Stomach (tissue), 9 donors: ENCODE results near the gene ZNF506. TPM values are rescaled to one million over a fixed set of nuclear protein-coding genes. Genes with fewer than 3 reads are reported as not detected.

ENCODE experiments used
- DNase-seq, 2 donors: peaks; one replicate each; pipeline versions ENCODE4 v3.0.0 to v3.0.0-alpha.2; 2013 to 2019
- H3K27ac ChIP-seq, 5 donors: fragments of 200-600 bp in 4 of 5; sonication (generic) in 4 of 5; one replicate each; pipeline ENCODE4 v1.5.1; 2013 to 2019; ENCODE audit warnings: mild to moderate bottlenecking in 1 of 5, moderate library complexity in 1 of 5
- H3K27me3 ChIP-seq, 3 donors: fragments of 200-600 bp; sonication (generic); one replicate each; pipeline ENCODE4 v1.5.1; 2017 to 2019; ENCODE audit warnings: mixed run types in 1 of 3
- H3K36me3 ChIP-seq, 4 donors: fragments of 200-600 bp; sonication (generic); 1 replicate in 3 of 4; 2 replicates in 1 of 4; pipeline ENCODE4 v1.5.1; 2016 to 2019
- H3K4me1 ChIP-seq, 4 donors: fragments of 200-600 bp; sonication (generic); one replicate each; pipeline ENCODE4 v1.5.1; 2016 to 2019
- H3K4me3 ChIP-seq, 4 donors: fragments of 200-600 bp; sonication (generic) in 3 of 4; one replicate each; pipeline ENCODE4 v1.5.1; 2016 to 2019; ENCODE audit warnings: mild to moderate bottlenecking in 1 of 4
- H3K9me3 ChIP-seq, 4 donors: fragments of 200-600 bp; sonication (generic); one replicate each; pipeline ENCODE4 v1.5.1; 2016 to 2019
- CTCF ChIP-seq, 7 experiments: fragments of 450-650 bp in 4 of 7; fragments of 200-600 bp in 3 of 7; sonication (generic) in 3 of 7; IDR thresholded peaks; one replicate each; pipeline ENCODE4 v1.5.1; 2016 to 2019; ENCODE audit warnings: antibody characterized with exemption in 7 of 7, control low read depth in 2 of 7, mild to moderate bottlenecking in 1 of 7
- EP300 ChIP-seq: sonication (generic); formaldehyde crosslinking; IDR thresholded peaks from one replicate; pipeline ENCODE4 v1.6.1; 2017; ENCODE audit warnings: antibody characterized with exemption
- POLR2A ChIP-seq, 4 donors: fragments of 450-650 bp; IDR thresholded peaks; one replicate each; pipeline ENCODE4 v1.6.1; 2016; ENCODE audit warnings: antibody characterized with exemption in 4 of 4, control low read depth in 2 of 4, mild to moderate bottlenecking in 1 of 4, moderate library complexity in 1 of 4
- POLR2AphosphoS5 ChIP-seq, 3 donors: sonication (generic); formaldehyde crosslinking; IDR thresholded peaks; one replicate each; pipeline ENCODE4 v1.6.1; 2016; ENCODE audit warnings: antibody characterized with exemption in 3 of 3
- WGBS, 5 donors: extraction: QIAGEN DNeasy Blood & Tissue Kit in 3 of 5; methylation state at CpG; one replicate each; pipeline versions ENCODE4 v1.1.5 to v1.1.7; 2013 to 2018; 5-methylcytosine and 5-hydroxymethylcytosine counted together
- intact Hi-C: fragments of 100-400 bp; cut with DNase I; formaldehyde crosslinking; loops from one replicate; pipeline ENCODE4 v1.15.1; 2023; ENCODE audit warnings: low total_unique reads
- polyA plus RNA-seq, 3 donors: library from polyadenylated mRNA; stranded (reverse); fragments of 200-250 nt; gene quantifications; one replicate each; pipeline ENCODE4 v1.2.3, GENCODE V29; 2013
- small RNA-seq, 4 donors: library from RNA; depleted of rRNA; stranded (forward); fragments of <200 nt; gene quantifications; one replicate each; pipeline ENCODE3, GENCODE V24; 2016
- total RNA-seq, 5 donors: library from RNA; depleted of rRNA; stranded (reverse); fragments of >200 nt; gene quantifications; one replicate each; pipeline versions ENCODE4 v1.1.0 to v1.2.3, GENCODE V29; 2014 to 2016
- donor health status: healthy with polysubstance abuse.
- donor health status: Bipolar disorder and iron deficiency.
- donor health status: healthy.

The ZNF506 gene
- total and polyA plus RNA-seq, 8 donors: 3.4 to 93.7 (median 25.1) TPM

- H3K36me3 ChIP-seq: no peaks in the 10 kb centered on the region
- no peaks in the 10 kb centered on the region for H3K4me1 ChIP-seq
- TF ChIP-seq EP300 (no peak), CTCF (IDR thresholded peaks at IDR 0.05) (no peak), POLR2A (IDR thresholded peaks at IDR 0.05) (no peak), POLR2AphosphoS5 (IDR thresholded peaks at IDR 0.05) (no peak)
- H3K27ac ChIP-seq: no peak overlapping the region
- DNase-seq: no peak
- WGBS, 5 donors: 82 to 93% (median 86%) methylated on average over 4 to 6 of the region's 6 CpGs
- no peak overlapping the region for H3K4me3 ChIP-seq
- intact Hi-C loops: no loop called here
- H3K27me3 ChIP-seq: peaks cover 0 to 10% (median 0%) of the 10 kb centered on the region in 3 donors
- peaks cover 0 to 13% (median 0%) of the 10 kb centered on the region in 4 donors for H3K9me3 ChIP-seq
Measured at GRCh38 chr19:19743176-19743575, 78.4 kb downstream of the ZNF506 start.

GRCh38 chr19:19742773-19743172, 78.8 kb downstream of the ZNF506 start:
- H3K36me3 ChIP-seq: no peaks in the 10 kb centered on the region
- intact Hi-C loops: no loop called here
- DNase-seq: no peak
- no peaks in the 10 kb centered on the region for H3K4me1 ChIP-seq
- H3K9me3 ChIP-seq: peaks cover 0 to 13% (median 0%) of the 10 kb centered on the region in 4 donors
- TF ChIP-seq CTCF (IDR thresholded peaks at IDR 0.05): no peak
- no peak for TF ChIP-seq POLR2A (IDR thresholded peaks at IDR 0.05)
- no peak for TF ChIP-seq POLR2AphosphoS5 (IDR thresholded peaks at IDR 0.05)
- no peak for TF ChIP-seq EP300
- H3K27ac ChIP-seq: no peak overlapping the region
- H3K27me3 ChIP-seq: peaks cover 0 to 6% (median 0%) of the 10 kb centered on the region in 3 donors
- no peak overlapping the region for H3K4me3 ChIP-seq
- WGBS, 5 donors: 78 to 87% (median 81%) methylated on average over 6 to 9 of the region's 9 CpGs

Small RNAs within 50 kb of the gene (small RNA-seq; reads per million reads assigned to genes)
- gene AC011477.5: 0 reads per million in 4 donors

Other genes starting within 250 kb of the ZNF506 start
- 10 to 100 TPM in 2 of 5 donors, 1 to 10 TPM in 2, not detected in 1; 2.0 to 60.7 (median 17.5) TPM for gene PBX4, start 203.1 kb downstream of the ZNF506 start, total RNA-seq
- 1 to 10 TPM; 2.9 to 4.9 (median 2.9) TPM for gene PBX4, start 203.1 kb downstream of the ZNF506 start, polyA plus RNA-seq
- gene LPAR2, start 193.5 kb downstream of the ZNF506 start, total RNA-seq: 100 to 1,000 TPM in 1 of 5 donors, 10 to 100 TPM in 2, 1 to 10 TPM in 2; 4.1 to 156 (median 25.9) TPM
- 10 to 100 TPM; 14.4 to 23.0 (median 15.0) TPM for gene LPAR2, start 193.5 kb downstream of the ZNF506 start, polyA plus RNA-seq
- 10 to 100 TPM in 4 of 5 donors, 1 to 10 TPM in 1; 5.3 to 96.2 (median 35.0) TPM for gene GMIP, start 178.1 kb downstream of the ZNF506 start, total RNA-seq
- gene GMIP, start 178.1 kb downstream of the ZNF506 start, polyA plus RNA-seq: 10 to 100 TPM in 2 of 3 donors, 1 to 10 TPM in 1; 5.2 to 11.9 (median 10.3) TPM
- 100 to 1,000 TPM in 3 of 5 donors, 10 to 100 TPM in 2; 30.1 to 451 (median 204) TPM for gene ATP13A1, start 158.1 kb downstream of the ZNF506 start, total RNA-seq
- gene ATP13A1, start 158.1 kb downstream of the ZNF506 start, polyA plus RNA-seq: 10 to 100 TPM; 17.3 to 35.4 (median 25.1) TPM
- gene ZNF101, start 152.9 kb downstream of the ZNF506 start, total RNA-seq: 1 to 10 TPM; 2.2 to 8.8 (median 3.0) TPM
- gene ZNF101, start 152.9 kb downstream of the ZNF506 start, polyA plus RNA-seq: 1 to 10 TPM; 5.5 to 9.1 (median 7.2) TPM
- 10 to 100 TPM in 1 of 5 donors, 1 to 10 TPM in 2, under 1 TPM in 2; 0.29 to 13.2 (median 7.0) TPM for gene ZNF14, start 88.6 kb downstream of the ZNF506 start, total RNA-seq
- gene ZNF14, start 88.6 kb downstream of the ZNF506 start, polyA plus RNA-seq: 1 to 10 TPM; 3.1 to 5.0 (median 3.6) TPM
- gene ZNF253, start 44.1 kb upstream of the ZNF506 start, total RNA-seq: 10 to 100 TPM in 3 of 5 donors, 1 to 10 TPM in 2; 7.1 to 32.1 (median 12.7) TPM
- gene ZNF253, start 44.1 kb upstream of the ZNF506 start, polyA plus RNA-seq: 1 to 10 TPM; 2.4 to 5.2 (median 3.9) TPM
- 1 to 10 TPM in 2 of 5 donors, under 1 TPM in 1, not detected in 2; 0.45 to 9.2 (median 7.4) TPM for gene ZNF93, start 79.2 kb upstream of the ZNF506 start, total RNA-seq
- 1 to 10 TPM; 2.3 to 3.1 (median 2.3) TPM for gene ZNF93, start 79.2 kb upstream of the ZNF506 start, polyA plus RNA-seq
- 10 to 100 TPM in 1 of 5 donors, 1 to 10 TPM in 3, under 1 TPM in 1; 0.29 to 16.1 (median 3.9) TPM for gene ZNF682, start 217.8 kb upstream of the ZNF506 start, total RNA-seq
- gene ZNF682, start 217.8 kb upstream of the ZNF506 start, polyA plus RNA-seq: 1 to 10 TPM in 2 of 3 donors, under 1 TPM in 1; 0.92 to 6.7 (median 2.6) TPM